Measurements from ENCODE around the gene GSDMA.

GSDMA gene

DNA sequence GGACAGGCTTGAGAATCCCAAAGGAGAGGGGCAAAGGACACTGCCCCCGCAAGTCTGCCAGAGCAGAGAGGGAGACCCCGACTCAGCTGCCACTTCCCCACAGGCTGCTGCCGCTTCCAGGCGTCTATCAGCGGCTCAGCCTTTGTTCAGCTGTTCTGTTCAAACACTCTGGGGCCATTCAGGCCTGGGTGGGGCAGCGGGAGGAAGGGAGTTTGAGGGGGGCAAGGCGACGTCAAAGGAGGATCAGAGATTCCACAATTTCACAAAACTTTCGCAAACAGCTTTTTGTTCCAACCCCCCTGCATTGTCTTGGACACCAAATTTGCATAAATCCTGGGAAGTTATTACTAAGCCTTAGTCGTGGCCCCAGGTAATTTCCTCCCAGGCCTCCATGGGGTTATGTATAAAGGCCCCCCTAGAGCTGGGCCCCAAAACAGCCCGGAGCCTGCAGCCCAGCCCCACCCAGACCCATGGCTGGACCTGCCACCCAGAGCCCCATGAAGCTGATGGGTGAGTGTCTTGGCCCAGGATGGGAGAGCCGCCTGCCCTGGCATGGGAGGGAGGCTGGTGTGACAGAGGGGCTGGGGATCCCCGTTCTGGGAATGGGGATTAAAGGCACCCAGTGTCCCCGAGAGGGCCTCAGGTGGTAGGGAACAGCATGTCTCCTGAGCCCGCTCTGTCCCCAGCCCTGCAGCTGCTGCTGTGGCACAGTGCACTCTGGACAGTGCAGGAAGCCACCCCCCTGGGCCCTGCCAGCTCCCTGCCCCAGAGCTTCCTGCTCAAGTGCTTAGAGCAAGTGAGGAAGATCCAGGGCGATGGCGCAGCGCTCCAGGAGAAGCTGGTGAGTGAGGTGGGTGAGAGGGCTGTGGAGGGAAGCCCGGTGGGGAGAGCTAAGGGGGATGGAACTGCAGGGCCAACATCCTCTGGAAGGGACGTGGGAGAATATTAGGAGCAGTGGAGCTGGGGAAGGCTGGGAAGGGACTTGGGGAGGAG lies 52.5 kb downstream of the GSDMA start, which contains the start of gene CSF3:
Gene CSF3, plus strand, starts transcription at position 436 of the 993 bp plus-strand sequence. Its CDS starts 35 bp downstream, at position 471.
- H3K4me3 ChIP-seq: no peak within 1 kb of the TSS

DNA sequence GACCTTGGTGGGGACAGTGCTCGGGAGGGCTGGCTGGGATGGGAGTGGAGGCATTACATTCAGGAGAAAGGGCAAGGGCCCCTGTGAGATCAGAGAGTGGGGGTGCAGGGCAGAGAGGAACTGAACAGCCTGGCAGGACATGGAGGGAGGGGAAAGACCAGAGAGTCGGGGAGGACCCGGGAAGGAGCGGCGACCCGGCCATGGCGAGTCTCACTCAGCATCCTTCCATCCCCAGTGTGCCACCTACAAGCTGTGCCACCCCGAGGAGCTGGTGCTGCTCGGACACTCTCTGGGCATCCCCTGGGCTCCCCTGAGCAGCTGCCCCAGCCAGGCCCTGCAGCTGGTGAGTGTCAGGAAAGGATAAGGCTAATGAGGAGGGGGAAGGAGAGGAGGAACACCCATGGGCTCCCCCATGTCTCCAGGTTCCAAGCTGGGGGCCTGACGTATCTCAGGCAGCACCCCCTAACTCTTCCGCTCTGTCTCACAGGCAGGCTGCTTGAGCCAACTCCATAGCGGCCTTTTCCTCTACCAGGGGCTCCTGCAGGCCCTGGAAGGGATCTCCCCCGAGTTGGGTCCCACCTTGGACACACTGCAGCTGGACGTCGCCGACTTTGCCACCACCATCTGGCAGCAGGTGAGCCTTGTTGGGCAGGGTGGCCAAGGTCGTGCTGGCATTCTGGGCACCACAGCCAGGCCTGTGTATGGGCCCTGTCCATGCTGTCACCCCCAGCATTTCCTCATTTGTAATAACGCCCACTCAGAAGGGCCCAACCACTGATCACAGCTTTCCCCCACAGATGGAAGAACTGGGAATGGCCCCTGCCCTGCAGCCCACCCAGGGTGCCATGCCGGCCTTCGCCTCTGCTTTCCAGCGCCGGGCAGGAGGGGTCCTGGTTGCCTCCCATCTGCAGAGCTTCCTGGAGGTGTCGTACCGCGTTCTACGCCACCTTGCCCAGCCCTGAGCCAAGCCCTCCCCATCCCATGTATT lies 53.5 kb downstream of the GSDMA start:
- no peak overlapping the region for H3K4me3 ChIP-seq
- H3K27ac ChIP-seq: peak overlapping the region in 1 of 21 experiments; percentile 8

More for the DNA sequence above, 52.5 kb downstream of the GSDMA start, which contains the start of gene CSF3:
- H3K27ac ChIP-seq: peak within 1 kb of the TSS in 2 of 21 experiments; percentile 24 to 49

DNA sequence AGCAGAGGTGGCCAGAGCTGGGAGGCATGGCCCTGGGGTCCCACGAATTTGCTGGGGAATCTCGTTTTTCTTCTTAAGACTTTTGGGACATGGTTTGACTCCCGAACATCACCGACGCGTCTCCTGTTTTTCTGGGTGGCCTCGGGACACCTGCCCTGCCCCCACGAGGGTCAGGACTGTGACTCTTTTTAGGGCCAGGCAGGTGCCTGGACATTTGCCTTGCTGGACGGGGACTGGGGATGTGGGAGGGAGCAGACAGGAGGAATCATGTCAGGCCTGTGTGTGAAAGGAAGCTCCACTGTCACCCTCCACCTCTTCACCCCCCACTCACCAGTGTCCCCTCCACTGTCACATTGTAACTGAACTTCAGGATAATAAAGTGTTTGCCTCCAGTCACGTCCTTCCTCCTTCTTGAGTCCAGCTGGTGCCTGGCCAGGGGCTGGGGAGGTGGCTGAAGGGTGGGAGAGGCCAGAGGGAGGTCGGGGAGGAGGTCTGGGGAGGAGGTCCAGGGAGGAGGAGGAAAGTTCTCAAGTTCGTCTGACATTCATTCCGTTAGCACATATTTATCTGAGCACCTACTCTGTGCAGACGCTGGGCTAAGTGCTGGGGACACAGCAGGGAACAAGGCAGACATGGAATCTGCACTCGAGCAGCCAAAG lies 54.7 kb downstream of the GSDMA start:
- Histone ChIP-seq H3K27ac (peak overlapping the region in 1 of 21 experiments; percentile 4), H3K4me3 (no peak overlapping the region)

DNA sequence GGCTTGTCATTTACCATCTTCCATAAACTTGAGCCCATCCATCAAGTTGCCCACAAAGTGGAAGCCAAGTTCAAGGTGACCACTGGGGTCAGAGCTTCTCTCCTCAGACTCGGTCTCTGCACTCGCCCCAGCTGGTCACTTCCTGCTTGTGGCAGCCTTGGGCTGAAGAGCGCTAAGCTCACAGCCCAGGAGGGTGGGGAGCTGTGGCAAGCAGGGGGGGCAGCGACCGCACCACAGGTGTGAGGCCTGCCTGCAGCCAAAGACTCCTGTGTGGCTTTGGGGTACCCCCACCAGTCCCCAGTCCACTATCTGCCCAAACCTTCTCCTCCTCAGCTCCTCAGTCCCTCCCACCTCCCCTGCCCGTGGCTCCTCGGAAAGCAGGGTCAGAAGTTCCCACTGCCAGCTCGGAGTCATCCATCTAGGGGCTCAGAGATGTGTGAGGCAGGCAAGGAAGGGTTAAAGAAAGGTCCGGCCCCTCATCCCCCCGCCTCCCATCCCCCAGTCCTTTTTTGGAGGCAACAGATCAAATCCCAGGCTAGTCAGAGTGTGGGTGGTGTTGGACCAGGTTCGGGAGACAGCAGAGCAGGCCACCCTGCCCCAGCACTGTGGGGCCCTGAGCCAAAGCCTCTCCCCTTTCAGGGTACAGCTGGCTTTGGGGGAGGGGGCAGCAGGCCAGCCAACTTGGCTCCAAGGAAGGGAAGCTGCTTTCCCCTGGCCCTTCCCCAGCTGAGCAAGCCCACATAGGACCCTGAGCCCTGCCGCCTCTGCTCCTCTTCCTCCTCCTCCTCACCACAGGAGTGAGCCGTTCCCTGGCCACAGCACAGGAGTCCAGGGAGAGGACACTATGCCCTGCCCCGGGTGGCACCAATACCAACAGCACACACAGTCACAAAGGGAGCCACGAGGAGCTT lies 55.7 kb downstream of the GSDMA start:
- Histone ChIP-seq H3K4me3 (no peak overlapping the region), H3K27ac (peak overlapping the region in 4 of 21 experiments; percentile 4 to 26 (median 16))

DNA sequence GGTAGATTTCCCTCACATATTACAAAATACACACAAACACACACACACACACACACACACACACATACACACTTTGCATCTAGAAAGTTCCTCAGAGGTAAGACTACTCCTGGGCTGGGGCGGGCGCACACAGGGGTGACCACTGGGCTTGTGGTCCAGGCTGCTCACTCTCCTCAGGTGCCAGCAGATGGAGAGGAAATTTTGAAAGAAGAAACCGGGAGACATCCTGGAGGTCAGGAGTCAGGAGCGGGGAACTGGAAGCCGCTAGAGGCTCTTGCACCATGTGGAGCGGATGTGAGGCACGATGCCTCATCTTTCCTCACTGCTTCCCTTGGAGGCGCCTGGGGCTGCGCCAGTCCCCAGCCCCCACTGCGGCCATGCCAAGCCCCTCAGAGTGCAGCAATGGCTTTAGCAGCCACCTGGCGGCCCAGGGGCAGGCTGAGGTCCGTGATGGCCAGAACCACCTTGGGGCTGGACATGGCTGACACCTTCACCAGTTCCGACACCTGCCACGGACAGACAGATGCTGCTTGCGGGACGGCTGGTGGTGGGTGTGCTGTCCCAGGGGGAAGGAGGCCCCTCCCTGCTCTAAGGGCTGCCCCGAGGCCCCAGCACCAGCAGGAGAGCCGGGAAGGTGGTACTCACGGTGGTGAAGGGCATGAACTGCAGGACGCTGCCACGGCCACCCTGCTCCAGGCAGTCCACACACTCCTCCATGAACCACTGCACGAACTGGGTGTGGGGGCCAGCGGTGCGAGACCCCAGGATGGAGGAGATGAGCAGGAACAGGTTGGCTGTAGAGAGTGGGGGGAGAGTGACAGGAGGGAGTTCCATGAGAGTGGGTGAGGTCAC lies 56.6 kb downstream of the GSDMA start:
- peak overlapping the region in 2 of 21 experiments; percentile 21 to 26 for H3K27ac ChIP-seq
- H3K4me3 ChIP-seq: no peak overlapping the region

DNA sequence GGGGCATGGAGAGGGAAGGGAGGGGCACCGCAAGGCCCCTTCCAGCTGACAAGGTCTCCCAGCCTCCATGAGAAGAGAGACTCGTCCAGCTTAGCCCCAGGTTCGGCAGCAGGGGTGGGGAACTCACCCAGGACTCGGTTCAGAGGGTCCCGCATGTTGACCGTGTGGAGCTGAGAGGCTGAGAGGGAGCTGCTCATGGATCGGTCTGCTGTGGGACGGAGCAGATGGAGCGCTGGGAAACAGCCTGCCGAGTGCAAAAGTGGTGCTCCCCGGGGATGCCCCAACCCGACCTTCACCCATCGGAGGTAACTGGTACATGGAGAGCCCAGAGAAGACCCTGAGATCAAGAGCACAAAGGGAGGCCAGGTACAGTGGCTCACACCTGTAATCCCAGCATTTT lies 57.3 kb downstream of the GSDMA start:
- Histone ChIP-seq H3K27ac (no peak overlapping the region), H3K4me3 (no peak overlapping the region)

DNA sequence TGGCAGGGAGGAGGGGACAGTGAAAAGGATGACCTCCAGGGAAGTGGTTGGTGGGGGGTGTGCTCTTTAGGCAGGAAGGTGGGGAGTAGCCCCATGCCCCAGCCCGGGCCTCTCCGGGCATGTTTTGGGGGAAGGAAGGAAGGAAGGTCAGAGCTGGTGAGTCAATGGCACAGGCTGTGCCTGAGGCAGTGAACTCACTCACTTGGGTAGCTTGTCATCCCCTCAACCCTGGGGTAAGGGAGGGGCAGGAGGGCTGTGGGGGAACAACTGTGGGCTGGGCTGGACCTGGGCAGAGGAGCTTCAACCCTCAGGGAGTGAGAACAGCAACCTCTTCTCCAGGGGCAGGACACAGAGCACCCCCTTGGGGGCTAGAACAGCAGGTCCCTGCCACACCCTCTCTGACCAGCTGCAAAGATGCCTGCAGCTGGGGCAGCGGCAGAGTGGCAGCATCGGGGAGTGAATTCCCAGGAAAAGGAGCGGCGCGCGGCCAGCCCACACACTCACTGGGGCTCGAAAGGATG lies 58.7 kb downstream of the GSDMA start:
- H3K4me3 ChIP-seq: no peak overlapping the region
- peak overlapping the region in 7 of 21 experiments; percentile 1 to 63 (median 44) for H3K27ac ChIP-seq

DNA sequence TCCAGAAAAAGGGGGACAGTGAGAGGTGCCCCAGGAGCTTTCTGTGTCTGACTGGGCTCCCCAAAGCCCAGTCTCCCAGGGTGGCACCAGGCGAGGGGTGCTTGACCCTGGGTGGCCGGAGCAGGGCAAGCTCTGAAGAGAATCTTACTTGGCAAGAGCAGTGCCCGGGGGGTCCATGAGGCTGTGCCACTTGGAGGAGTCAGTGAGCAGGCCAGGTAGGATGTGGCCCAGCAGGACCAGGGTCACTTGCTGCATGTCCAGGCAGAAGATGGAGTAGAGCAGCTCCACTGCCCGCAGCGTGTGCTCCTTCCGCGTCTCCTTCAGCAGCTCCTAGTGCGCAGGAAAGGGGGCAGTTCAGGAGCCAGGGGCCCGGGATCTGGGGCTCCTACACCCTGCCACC lies 59.7 kb downstream of the GSDMA start:
- H3K27ac ChIP-seq: no peak overlapping the region

DNA sequence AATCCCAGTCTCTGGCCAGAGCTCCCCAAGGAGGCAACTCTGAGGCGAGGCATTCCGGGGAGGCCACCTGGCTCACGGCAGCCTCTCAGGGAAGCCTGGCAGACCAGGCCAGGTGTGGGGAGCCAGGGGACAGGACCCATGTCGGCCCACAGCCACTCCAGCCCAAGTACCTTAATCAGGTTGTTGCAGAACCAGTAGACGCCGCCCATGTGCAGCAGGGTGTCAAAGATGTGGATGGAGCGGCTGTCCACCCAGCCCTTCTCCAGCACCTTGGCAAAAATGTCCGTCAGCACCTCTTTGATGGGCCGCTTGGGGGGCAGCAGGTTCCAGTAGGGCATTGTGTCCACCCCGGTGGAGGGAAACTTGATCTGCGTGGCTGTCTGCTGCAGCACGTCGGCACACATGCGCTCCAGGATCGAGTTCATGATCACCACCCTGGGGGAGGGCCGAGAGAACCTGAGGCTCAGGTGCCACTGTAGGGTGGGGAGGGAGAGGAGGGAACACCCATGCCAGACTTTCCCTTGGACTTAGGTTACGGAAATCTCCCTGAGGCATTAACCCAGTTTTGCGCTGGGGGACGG lies 60.2 kb downstream of the GSDMA start:
- Histone ChIP-seq H3K4me3 (no peak overlapping the region), H3K27ac (no peak overlapping the region)

More for the DNA sequence above, 59.7 kb downstream of the GSDMA start:
- H3K4me3 ChIP-seq: no peak overlapping the region

DNA sequence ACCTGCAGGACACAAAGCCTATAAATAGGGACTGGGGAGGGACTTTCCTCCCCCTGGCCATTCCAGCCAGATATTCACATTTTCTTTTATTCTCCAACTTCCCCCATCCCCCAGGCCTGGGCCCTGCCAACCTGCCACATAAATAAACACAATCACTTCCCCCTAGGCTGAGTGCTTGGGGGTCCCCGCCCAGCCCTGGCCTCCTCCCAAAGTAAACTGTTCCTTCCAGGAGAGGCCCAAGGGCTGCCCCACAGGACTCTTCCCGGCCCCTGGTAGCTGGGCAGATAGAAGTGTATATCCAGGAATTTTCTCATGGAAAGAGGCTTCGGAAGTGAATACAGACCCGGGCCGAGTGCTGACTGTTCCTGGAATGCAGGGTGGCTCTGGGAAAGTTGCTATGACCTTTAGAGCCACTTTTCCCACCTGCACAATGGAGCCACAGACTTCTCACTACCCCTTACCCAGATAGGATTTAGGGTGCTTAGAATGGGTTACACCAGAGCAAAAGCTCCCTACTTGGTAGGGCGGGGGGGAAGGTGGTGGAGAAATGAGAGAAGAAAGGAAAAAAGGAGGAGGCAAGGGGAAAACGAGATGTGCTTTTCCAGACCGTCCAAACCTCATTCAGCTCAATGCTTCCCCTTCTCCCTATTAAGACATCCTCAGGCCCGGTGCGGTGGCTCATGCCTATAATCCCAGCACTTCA lies 60.9 kb downstream of the GSDMA start:
- no peak overlapping the region for H3K4me3 ChIP-seq
- H3K27ac ChIP-seq: no peak overlapping the region

DNA sequence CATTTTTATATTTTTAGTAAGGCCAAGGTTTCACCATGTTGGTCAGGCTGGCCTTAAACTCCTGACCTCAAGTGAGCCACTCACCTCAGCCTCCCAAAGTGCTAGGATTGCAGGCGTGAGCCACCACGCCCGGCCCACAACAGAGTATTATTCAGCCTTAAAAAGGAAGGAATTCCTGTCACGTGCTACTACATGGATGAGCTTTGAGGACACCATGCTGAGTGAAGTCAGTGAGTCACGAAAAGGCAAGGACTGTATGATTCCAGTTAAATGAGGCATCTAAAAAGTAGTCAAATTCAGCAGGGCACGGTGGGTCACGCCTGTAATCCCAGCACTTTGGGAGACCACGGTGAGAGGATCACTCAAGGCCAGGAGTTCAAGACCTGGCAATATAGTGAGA lies 62.1 kb downstream of the GSDMA start:
- Histone ChIP-seq H3K4me3 (no peak overlapping the region), H3K27ac (peak overlapping the region in 1 of 21 experiments; percentile 31)

DNA sequence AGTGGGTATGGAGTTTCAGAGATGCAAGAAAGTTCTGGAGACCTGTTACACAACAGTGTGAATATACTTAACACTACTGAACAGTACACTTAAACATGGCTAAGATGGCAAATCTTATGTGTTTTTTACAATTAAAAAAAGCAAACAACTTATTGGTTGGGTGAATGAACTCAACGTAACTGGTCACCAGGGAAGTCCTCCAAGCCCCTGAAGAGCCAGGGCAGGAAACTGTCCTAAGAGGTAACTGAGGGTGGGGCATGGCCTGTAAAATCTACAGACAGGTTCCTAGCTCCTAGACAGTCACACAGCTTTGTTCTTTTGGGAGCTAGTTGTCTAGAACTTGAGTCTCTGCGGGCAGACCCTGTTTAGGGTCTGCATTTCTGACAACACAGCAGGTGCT lies 62.8 kb downstream of the GSDMA start:
- Histone ChIP-seq H3K27ac (peak overlapping the region in 4 of 21 experiments; percentile 17 to 44 (median 32)), H3K4me3 (no peak overlapping the region)

DNA sequence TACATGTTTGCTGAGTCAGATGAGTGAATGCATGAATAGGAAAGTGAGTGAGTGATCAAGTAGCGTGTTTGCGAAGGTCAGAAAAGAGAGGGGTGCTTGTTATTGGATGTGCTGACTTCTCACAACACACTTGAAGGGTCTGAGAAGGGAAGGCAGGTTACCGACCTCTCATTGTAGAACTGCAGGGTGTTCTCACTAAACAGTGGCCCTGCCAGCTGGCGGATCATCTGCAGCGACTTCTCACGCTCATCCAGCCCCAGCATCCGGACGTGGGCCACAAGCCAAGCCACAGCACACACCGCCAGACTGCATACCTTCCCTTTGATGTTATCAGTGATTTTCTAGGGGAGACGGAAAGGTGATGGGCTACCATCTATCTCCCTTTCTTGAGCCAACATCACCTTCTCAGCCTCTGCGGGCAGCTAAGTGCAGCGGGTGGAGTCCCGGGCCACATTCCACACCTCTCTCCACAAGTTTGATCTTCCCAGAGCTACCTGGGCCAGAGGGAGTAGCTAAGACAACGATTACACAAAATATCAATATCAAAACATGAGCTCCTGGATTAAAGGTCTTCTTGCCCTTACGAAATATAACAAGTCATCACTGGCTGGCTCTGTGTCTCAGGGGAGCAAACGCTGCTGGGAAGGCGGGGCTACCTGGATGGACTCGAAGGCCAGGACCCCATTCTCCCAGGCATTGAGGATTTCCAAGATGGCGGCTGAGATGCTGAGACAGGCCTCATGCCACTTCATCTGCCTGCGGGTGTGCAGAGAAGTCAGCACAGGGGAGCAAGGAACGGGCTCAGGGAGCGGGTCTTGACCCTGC lies 63.4 kb downstream of the GSDMA start:
- Histone ChIP-seq H3K4me3 (no peak overlapping the region), H3K27ac (peak overlapping the region in 8 of 21 experiments; percentile 1 to 57 (median 32))

DNA sequence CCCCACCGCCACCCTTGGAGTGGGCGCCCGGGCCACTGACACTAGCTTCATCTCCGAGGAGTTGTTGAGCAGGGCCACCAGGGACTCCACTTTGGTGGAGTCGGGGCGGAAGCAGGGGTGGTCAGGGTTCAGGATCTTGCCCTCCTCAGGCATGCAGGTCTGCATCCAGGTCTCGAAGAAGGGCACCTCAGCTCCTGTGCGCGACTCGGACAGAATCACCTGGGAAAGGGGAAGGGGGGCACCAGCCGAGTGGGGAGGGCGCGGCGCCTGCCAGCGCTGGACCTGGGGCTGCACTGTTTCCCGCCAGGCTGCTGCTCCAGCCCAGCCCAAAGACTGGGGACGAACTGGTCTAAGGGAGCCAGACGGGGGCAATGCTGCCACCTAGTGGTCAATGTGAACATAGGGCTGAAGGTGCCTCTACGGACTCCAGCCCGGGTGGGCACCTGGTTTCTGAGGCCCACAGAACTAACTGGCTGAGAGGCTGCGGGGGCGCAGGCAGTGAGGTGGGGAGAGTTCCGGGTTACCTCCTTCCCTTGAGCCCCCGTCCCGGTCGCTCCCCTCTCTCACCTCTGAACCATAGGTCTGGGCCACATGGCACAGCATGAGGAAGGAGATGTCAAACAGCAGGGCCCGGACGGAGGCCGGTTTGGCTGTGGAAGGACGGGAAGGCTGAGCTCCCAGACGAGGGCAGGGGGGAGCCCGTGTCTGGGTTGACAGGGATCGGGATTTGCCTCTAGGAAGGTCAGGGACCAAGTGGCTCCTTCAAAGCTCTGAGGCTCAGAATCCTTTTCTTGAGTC lies 64.2 kb downstream of the GSDMA start:
- Histone ChIP-seq H3K27ac (peak overlapping the region in 8 of 21 experiments; percentile 1 to 57 (median 20)), H3K4me3 (no peak overlapping the region)

Measured in skin epidermis (tissue), 12 donors.